HG03066 (cell line): ENCODE data around the gene CDK9.

Experiments
- ATAC-seq: cut with Tn5 transposase; IDR thresholded peaks from one replicate; pipeline ENCODE4 v1.9.1; 2021; ENCODE audit warnings: low read depth; ENCODE audit not compliant: unreplicated experiment

Gene CDK9

DNA sequence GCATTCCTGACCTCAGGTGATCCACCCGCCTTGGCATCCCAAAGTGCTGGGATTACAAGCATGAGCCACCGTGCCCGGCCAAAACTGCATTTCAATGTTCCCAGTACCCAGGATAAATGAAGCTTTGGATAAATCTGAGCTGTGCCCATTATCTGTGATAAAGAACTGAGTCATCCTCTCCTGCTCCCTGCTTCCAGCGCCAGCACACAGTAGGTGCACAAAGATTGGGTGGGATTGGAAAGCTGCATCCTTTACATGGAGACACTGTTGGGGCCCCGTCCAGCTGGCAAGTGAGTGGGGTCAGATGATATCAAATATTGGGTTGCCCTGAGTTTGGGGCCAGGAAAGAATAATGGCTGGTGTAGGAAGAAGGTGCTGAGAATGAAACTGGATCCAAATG lies 24.8 kb upstream of the CDK9 start:
- no peak for ATAC-seq

- no peak for ATAC-seq
Observed at GRCh38 chr9:127761491-127761956, 24.3 kb upstream of the CDK9 start.

GRCh38 chr9:127762111-127762676 lies 23.6 kb upstream of the CDK9 start:
- ATAC-seq: no peak

DNA sequence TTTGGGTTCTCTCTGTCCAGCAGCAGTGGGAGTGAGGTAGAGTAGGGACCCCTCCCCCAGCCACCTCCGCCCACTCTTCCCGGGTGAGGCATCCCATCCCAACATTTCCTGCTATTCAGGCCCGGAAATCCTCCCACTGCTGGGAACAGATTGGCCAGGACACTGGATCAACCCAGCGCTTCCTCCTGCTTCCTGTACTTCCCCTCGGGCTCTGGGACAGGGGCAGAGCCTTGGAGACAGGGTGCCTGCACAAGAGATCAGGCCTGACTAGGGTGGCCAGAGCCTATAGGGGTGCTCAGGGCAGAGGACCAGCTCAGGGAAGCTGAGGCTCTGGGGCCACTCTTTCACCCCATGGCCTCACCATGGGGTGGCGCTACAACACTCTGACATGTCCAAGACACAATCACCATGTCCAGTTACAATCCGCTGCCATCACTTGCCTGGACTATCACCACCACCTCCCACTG lies 21.9 kb upstream of the CDK9 start:
- ATAC-seq: no peak

DNA sequence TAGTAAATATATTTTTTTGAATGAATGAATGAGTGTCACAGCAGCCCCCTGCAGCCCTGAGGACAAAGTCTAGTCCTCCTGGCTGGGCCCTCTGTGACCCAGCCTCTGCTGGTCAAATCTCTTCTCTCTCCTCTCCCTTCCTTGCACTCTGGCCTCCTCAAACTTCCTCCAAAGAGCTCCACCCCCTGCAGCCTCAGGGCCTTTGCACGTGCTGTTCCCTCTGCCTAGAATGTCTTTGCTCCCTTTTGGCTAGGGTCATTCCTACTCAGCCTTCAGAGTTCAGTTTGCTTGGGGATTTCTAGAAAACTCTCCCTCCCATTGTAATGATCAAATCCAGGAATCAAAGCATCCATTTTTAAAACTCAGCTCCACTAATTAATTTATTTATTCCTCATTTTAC lies 20.4 kb upstream of the CDK9 start:
- ATAC-seq: no peak

DNA sequence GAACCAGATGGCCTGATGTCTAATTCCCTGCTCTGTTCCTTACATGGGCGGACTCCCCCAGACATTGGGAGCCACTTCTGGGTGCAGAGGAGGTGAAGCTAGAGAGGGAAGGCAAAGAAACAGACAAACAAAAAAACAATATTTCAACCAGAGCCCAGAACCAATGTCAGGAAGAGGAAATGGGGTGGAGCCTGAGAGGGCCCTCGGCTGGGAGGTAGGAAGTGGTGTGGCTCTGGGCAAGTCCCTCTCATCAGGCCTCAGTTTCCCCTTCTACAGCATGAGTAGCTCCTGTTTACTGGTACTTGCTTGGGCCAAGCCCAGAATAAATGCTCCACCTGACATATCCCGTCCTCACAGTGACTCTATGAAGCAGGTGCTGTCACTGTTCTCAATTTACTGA lies 18.4 kb upstream of the CDK9 start:
- no peak for ATAC-seq

DNA sequence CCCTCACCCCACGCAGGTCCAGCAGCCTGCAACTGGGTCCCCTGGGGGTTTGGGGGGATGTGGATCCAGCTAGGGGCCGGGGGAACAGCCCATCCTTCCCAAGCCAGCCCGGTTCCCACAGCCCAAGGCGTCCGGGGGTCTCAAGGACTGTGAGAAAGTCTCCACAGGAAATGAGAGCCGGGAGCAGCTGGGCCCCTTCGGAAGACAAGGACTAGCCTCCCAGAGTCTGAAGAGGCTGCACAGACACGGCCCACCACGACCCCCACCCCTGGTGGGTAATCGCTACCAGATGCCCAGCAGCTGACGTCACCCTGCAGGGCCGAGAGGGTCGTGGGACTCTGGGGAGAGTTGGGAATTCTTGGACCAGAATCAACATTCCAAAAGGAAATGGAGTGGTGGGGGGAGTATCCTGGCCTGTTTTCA lies 17.9 kb upstream of the CDK9 start:
- no peak for ATAC-seq

DNA sequence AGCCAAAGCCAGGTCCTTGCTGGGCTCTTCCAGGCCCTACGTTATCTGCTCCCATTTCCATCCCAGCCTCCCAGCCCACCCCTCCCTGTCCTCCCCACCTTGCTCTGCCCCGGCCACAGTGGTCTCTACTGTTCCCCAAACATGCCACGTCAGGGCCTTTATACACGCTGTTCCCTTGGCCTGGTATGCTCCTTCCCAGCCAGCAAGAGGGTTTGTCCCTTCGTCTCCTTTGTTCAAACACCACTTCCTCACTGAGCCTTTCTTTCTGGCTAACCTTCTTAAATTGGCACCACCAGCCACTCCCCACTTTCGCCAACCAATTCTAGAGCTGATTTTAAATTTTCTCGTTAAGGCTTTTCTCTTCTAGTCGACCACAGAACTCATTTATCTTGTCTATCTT lies 17.1 kb upstream of the CDK9 start:
- no peak for ATAC-seq

DNA sequence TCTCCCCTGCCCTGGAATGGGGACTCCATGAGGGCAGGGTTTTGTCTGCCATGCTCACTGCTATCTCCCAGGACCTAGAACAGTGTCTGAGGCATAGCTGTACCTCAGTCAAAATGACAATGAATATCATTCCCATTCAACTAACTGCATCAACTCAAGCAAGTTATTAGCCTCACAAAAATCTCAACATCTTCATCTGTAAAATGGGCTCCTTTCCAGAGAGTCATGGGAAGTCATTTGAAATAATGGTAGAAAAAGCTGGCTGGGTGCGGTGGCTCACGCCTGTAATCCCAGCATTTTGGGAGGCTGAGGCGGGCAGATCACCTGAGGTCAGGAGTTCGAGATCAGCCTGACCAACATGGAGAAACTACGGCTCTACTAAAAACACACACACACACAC lies 16.7 kb upstream of the CDK9 start:
- ATAC-seq: no peak

DNA sequence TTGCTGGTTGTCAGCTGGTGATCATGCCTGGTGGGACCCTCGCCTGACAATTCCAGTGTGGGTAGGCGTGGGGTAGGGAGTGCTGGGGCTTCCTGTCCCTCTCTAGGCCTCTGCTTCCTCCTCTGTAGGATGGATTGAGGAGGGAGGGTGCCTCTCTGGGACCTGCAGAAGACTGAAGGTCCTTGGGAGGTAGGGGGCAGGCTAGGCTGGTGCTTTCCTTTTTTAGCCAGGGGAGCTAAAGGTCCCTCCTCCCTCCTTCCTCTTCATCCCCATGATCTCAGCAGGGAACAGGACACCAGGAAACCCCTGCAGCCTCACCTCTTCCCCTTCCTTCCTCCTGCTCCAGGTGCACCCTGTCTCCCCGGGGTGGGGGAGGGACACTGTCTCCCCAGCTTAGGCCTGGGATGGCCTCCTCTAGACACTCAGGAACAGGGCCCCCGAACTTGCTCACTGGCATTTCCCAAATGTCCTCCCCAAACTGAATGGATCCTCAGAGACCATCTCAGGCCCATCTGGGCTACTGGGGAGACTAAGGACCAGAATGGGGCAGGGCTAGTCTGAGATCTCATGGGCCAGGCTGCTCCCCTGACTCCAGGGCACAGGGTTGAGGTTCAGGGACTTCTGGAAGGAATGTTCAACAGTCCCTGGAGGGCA lies 15.8 kb upstream of the CDK9 start:
- no peak for ATAC-seq

- ATAC-seq: no peak
Observed at GRCh38 chr9:127770583-127770904, 15.3 kb upstream of the CDK9 start.

DNA sequence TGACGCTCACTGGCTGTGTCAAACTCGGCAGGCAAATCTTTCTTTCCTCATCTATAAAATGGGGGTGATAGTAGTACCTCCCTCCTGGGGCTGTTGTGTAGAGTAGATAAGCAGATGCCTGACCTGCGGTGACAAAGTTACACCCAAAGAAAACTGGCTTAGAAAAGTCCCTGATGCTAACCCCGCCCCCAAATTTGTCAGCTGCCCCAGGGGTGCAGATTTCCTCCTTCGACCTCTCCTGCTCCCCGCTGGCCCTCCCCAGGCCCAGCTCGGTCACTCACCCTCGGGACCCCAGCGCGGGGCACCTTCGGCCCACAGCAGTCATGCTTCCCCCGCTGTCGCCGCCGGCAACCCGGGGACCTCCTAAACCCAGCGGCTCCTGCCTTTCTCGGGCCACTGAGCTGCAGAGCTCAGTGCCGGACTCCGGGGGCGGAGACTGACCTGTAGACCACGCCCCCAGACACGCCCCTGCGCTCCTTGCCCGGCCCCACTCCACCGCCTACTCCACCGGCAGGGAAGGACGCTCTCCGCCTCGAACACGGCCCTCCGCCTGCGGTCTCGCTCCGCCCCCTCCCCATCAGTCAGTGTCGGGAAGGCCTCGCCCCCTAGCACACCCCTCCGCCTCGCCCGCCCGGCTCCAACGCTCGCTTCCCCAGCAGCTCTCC lies 14.8 kb upstream of the CDK9 start:
- peak; percentile 79 for ATAC-seq

DNA sequence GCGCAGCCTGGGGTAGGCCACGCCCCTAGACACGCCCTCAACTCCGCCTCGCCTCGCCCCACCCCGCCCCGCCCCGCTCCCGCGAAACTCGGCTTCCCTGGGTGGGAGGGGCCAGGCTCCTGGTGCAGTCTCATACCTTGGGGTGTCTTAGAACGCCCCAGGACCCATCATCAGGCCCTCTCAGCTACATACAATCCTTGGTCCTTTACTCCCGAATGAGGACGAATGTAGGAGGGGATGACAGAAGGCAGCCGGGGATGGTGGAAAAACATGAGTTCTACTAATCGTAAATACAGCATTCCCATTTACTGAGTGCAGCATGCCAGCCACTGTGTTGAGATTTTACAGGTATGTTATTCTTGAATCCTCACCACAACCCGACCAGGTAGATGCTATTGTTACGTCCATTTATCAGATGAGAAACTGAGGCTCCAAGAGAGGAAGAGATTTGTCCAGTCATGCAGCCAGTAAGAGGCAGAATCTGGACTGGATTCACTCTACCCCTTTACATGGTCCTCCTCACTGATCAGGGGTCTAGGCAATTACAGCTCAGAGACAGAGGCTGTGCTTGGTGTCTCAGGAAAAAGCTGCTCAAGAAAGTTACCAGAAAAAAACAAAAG lies 14.2 kb upstream of the CDK9 start:
- ATAC-seq: no peak

DNA sequence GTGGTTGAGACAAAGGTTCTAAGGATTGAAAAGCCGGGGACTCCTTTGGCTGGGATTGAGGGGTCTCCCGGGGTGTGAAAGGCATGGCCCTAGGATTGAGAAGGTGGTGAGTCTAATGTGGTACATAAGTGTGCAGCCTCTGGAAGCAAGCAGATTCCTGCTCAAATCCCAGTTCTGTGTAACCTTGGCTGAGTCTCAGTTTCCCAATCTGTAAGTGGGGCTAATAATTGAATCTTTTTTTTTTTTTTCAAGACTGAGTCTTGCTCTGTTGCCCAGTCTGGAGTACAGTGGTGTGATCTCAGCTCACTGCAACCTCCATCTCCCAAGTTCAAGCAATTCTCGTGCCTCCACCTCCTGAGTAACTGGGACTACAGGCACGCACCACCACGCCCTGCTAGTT lies 13.2 kb upstream of the CDK9 start:
- no peak for ATAC-seq

DNA sequence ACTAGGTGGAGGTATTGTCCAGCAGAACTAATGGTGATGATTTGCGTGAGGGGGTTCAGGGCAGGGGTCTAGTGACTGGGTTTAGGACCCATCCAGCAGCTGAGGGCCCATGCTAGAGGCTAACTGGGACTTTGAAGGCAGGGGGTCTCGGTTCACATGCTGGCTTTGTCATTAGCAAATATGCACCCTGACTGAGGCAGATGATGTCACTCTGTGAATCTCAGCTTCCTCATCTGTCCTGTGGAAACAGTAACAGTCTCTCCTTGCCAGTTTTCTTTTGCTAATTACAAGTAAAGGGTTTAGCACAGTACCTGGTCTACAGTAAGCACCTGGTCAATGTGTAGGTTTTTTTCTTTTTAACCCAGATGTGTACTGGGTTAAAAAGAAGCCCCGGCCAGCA lies 12.6 kb upstream of the CDK9 start:
- no peak for ATAC-seq

- no peak for ATAC-seq
Observed at GRCh38 chr9:127773981-127774380, 11.9 kb upstream of the CDK9 start.

DNA sequence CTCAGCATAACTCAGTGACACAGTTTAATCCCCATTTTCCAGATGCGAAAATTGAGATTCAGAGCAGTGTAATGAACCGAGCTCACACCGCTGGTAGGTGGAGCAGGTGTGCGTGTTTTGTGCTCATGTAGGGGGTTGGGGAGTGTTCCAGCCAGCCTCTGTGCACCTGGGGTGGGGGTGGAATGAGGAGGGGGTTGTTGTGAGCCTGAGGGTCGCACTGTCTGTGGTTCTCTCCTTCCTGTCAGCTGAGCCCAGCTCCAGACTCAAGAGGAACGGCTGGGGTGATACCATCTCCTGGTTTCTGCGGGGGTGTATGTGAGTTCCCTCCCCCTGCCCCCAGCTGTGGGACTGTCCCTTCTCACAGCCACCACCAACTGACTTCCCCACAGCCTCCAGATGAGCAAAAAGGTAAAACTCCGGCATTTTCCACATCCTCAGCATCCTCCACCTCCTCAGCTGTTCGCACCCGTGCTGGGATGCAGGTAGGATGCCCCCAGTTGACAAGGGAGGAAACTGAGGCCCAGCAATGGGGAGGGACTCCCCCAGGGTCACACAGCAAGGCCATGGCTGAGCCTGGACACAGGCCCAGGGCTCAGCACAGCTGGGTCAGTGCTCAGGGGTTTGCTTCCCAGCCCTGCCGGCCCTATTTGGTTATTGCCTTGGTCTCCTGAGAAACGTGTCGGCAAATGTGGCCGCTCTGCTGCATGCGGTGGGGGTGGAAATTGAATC lies 9.5 kb upstream of the CDK9 start:
- no peak for ATAC-seq

- no peak for ATAC-seq
Observed at GRCh38 chr9:127776924-127777289, 8.9 kb upstream of the CDK9 start.

DNA sequence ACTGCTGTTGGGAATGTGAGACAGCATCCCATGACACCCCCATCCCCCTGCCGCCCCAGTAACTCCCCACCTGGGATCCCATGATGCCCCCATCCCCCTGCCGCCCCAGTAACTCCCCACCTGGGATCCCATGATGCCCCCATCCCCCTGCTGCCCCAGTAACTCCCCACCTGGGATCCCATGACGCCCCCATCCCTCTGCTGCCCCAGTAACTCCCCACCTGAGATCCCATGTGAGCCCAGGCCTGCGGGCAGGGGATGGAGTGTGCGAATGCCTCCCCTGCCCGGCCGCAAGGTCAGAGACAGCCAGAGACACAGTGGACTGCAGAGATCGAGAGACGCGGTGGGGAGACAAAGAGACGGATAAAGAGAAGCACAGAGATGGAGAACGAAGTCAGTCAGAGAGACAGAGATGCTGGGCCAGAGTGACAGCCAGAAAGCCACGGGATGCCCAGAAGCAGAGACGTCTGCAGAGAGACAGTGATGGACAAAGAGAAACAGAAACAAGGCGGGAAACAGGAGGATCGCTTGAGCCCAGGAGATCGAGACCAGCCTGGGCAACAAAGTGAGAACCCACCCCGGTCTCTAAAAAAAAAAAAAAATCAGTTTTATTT lies 8.4 kb upstream of the CDK9 start:
- no peak for ATAC-seq

DNA sequence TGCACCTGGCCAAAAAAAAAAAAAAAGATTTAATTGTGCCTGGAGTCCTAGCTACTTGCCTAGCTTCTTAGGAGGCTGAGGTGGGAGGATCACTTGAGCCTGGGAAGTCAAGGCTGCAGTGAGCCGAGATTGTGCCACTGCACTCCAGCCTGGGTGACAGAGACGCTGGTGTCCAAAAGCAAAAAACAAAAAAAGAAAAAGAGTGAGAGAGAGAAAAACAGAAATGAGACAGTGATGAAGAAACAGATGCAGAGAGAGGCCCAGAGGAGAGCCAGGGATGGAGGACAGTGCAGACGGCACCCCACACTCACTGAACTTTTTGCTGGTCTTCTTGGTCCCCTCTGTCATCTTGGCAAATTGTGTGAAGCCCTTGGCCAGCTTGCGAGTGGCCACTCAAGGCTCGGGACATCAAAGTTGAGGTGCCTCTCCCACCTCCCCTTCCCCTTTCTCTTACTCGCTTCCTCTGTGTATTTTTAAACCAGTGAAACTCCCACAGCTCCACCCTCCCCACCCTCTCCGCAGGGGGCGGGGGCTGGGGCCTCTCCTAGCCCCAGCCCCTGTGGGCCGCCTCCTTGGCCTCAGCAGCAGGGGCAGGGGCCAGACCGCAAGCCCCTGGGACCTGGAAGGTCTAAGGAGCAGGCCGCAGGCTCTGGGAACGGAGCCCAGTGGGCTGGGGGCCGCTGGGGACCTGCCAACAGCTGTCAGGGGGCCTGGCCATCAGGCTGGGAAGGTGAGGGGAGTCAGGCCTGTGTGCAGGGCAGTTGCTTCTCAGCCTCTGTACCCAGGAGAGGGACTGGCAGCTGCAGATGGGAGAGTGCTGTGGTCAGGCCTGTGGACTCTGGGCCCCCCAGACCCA lies 7.3 kb upstream of the CDK9 start, which contains the start of gene SH2D3C:
Gene SH2D3C (minus strand): TSS at position 387 of the 856 bp plus-strand sequence. CDS start 39 bp downstream, at position 348.
- peak; percentile 48 for ATAC-seq
